Gastrocnemius medialis (tissue), 4 donors: ENCODE results near the gene ARL2BP. TPM values are rescaled to one million over a fixed set of nuclear protein-coding genes. Genes with fewer than 3 reads are reported as not detected.

Experiments used
- ATAC-seq, 2 donors: fragments of 150-250 bp; one replicate each; pipeline ENCODE4 v1.9.1; 2016
- DNase-seq, 2 donors: peaks; one replicate each; pipeline ENCODE4 v3.0.0-alpha.2; 2019
- H3K27ac ChIP-seq, 4 donors: fragments of 200-600 bp; sonication (generic); 1 replicate in 1 of 4; 2 replicates in 3 of 4; pipeline ENCODE4 v1.5.1; 2016 to 2018; ENCODE audit warnings: mild to moderate bottlenecking in 2 of 4, moderate library complexity in 1 of 4
- H3K27me3 ChIP-seq, 3 donors: fragments of 200-600 bp; sonication (generic) in 2 of 3; 1 replicate in 1 of 3; 2 replicates in 2 of 3; pipeline versions ENCODE4 v1.5.1 to v1.6.0; 2016 to 2019; ENCODE audit warnings: mild to moderate bottlenecking in 1 of 3, moderate library complexity in 1 of 3
- H3K36me3 ChIP-seq, 2 donors: fragments of 200-600 bp; sonication (generic) in 1 of 2; one replicate each; pipeline ENCODE4 v1.5.1; 2017 to 2018
- H3K4me1 ChIP-seq, 2 donors: fragments of 200-600 bp; sonication (generic) in 1 of 2; one replicate each; pipeline ENCODE4 v1.5.1; 2016 to 2017; ENCODE audit warnings: mild to moderate bottlenecking in 2 of 2
- H3K4me3 ChIP-seq, 4 donors: fragments of 200-600 bp; sonication (generic) in 3 of 4; 1 replicate in 1 of 4; 2 replicates in 3 of 4; pipeline ENCODE4 v1.5.1; 2016 to 2019; ENCODE audit warnings: mild to moderate bottlenecking in 2 of 4
- H3K9me3 ChIP-seq, 3 donors: fragments of 200-600 bp; sonication (generic) in 2 of 3; 1 replicate in 1 of 3; 2 replicates in 2 of 3; pipeline ENCODE4 v1.5.1; 2016 to 2019
- CTCF ChIP-seq, 5 experiments: fragments of 450-650 bp in 3 of 5; fragments of 200-600 bp in 2 of 5; sonication (generic) in 2 of 5; IDR thresholded peaks in 4 of 5; conservative IDR thresholded peaks in 1 of 5; 1 replicate in 4 of 5; 2 replicates in 1 of 5; pipeline ENCODE4 v1.5.1; 2016 to 2019; ENCODE audit warnings: antibody characterized with exemption in 5 of 5, mild to moderate bottlenecking in 3 of 5, moderate library complexity in 3 of 5
- POLR2A ChIP-seq, 2 donors: fragments of 450-650 bp; IDR thresholded peaks; one replicate each; pipeline ENCODE4 v1.6.1; 2017; ENCODE audit warnings: antibody characterized with exemption in 2 of 2, mild to moderate bottlenecking in 2 of 2, moderate library complexity in 2 of 2
- in situ Hi-C, 4 donors: fragments of 200-750 bp; cut with MboI; loops; one replicate each; pipeline versions ENCODE4 v1.15.0 to v1.8.0; 2017; ENCODE audit warnings: low sequenced_read_pairs in 4 of 4
- intact Hi-C: fragments of 100-400 bp; cut with DNase I; formaldehyde crosslinking; loops from one replicate; pipeline ENCODE4 v1.15.1; 2023; ENCODE audit warnings: low total_unique reads
- total RNA-seq, 4 donors: library from RNA; depleted of rRNA; stranded (reverse); fragments of >200 nt; gene quantifications; one replicate each; pipeline versions ENCODE4 v1.1.0 to v1.2.3, GENCODE V29; 2016

ARL2BP gene
- total RNA-seq, 4 donors from 2014 or later = 25.5 to 52.6 (median 44.5) TPM

- H3K4me1 ChIP-seq = no peaks in the 10 kb centered on the region
- intact Hi-C loops (no loop called here), in situ Hi-C loops (no loop called here)
- no peaks in the 10 kb centered on the region for H3K9me3 ChIP-seq
- no peak for ATAC-seq
- DNase-seq = no peak
- H3K27me3 ChIP-seq = no peaks in the 10 kb centered on the region
- H3K4me3 ChIP-seq = no peak overlapping the region
- no peak overlapping the region for H3K27ac ChIP-seq
- TF ChIP-seq CTCF (IDR thresholded peaks at IDR 0.05 in 4 of 5, conservative IDR thresholded peaks at IDR 0.05 in 1 of 5) = no peak
- no peak for TF ChIP-seq POLR2A (IDR thresholded peaks at IDR 0.05)
- peaks cover 0 to 26% of the 10 kb centered on the region in 2 donors for H3K36me3 ChIP-seq
These were observed 42.8 kb upstream of the ARL2BP start for GRCh38 chr16:57202095-57202886.

- no peak for ATAC-seq
These were observed 41.6 kb upstream of the ARL2BP start for GRCh38 chr16:57203451-57203850.

GRCh38 chr16:57204675-57205074, 40.4 kb upstream of the ARL2BP start:
- in situ Hi-C loops = no loop called here
- ATAC-seq = no peak
- Histone ChIP-seq H3K4me3 (no peak overlapping the region), H3K4me1 (no peaks in the 10 kb centered on the region), H3K36me3 (peaks cover 0 to 45% of the 10 kb centered on the region in 2 donors), H3K27ac (no peak overlapping the region), H3K9me3 (no peaks in the 10 kb centered on the region), H3K27me3 (no peaks in the 10 kb centered on the region)
- no peak for DNase-seq
- TF ChIP-seq POLR2A (IDR thresholded peaks at IDR 0.05) (no peak), CTCF (IDR thresholded peaks at IDR 0.05 in 4 of 5, conservative IDR thresholded peaks at IDR 0.05 in 1 of 5) (no peak)
- intact Hi-C loops = no loop called here

More at GRCh38 chr16:57203451-57203850, 41.6 kb upstream of the ARL2BP start:
- Histone ChIP-seq H3K4me1 (no peaks in the 10 kb centered on the region), H3K9me3 (no peaks in the 10 kb centered on the region), H3K4me3 (no peak overlapping the region), H3K36me3 (peaks cover 0 to 32% of the 10 kb centered on the region in 2 donors), H3K27ac (no peak overlapping the region), H3K27me3 (no peaks in the 10 kb centered on the region)
- in situ Hi-C loops = no loop called here
- no peak for DNase-seq
- intact Hi-C loops = no loop called here
- TF ChIP-seq CTCF (IDR thresholded peaks at IDR 0.05 in 4 of 5, conservative IDR thresholded peaks at IDR 0.05 in 1 of 5) (no peak), POLR2A (IDR thresholded peaks at IDR 0.05) (no peak)

- Histone ChIP-seq H3K4me3 (no peak overlapping the region), H3K27ac (no peak overlapping the region), H3K27me3 (no peaks in the 10 kb centered on the region), H3K36me3 (peaks cover 0 to 83% of the 10 kb centered on the region in 2 donors), H3K4me1 (no peaks in the 10 kb centered on the region), H3K9me3 (no peaks in the 10 kb centered on the region)
- intact Hi-C loops = no loop called here
- no peak for TF ChIP-seq CTCF (IDR thresholded peaks at IDR 0.05 in 4 of 5, conservative IDR thresholded peaks at IDR 0.05 in 1 of 5)
- no peak for TF ChIP-seq POLR2A (IDR thresholded peaks at IDR 0.05)
- DNase-seq (no peak), ATAC-seq (no peak)
- in situ Hi-C loops = no loop called here
These were observed 36.1 kb upstream of the ARL2BP start for GRCh38 chr16:57208926-57209325.
